HG02938 (cell line): ENCODE results near the gene ABCG1.

ENCODE experiments used
- ATAC-seq: cut with Tn5 transposase; IDR thresholded peaks from one replicate; pipeline ENCODE4 v1.9.1; 2021; ENCODE audit warnings: mild to moderate bottlenecking, moderate library complexity; ENCODE audit not compliant: unreplicated experiment

Gene ABCG1

GRCh38 chr21:42214081-42214750, 4.7 kb upstream of the ABCG1 start:
- no peak for ATAC-seq

- ATAC-seq, result no peak
Measured at GRCh38 chr21:42214921-42215320, 4.0 kb upstream of the ABCG1 start.

GRCh38 chr21:42215942-42216725, 2.8 kb upstream of the ABCG1 start:
- ATAC-seq, result no peak

- ATAC-seq, result no peak
Measured at GRCh38 chr21:42216726-42217572, 2.0 kb upstream of the ABCG1 start.

- no peak for ATAC-seq
Measured at GRCh38 chr21:42219606-42220137, 732 bp downstream of the ABCG1 start.

- ATAC-seq, result no peak
Measured at GRCh38 chr21:42220138-42220701, 1.3 kb downstream of the ABCG1 start.

GRCh38 chr21:42221581-42222345, 2.8 kb downstream of the ABCG1 start:
- ATAC-seq, result no peak

- no peak for ATAC-seq
Measured at GRCh38 chr21:42222386-42222785, 3.4 kb downstream of the ABCG1 start.

GRCh38 chr21:42222821-42223390, 4.0 kb downstream of the ABCG1 start:
- ATAC-seq, result no peak

- no peak for ATAC-seq
Measured at GRCh38 chr21:42223826-42224575, 5.1 kb downstream of the ABCG1 start.

GRCh38 chr21:42225042-42225441, 6.1 kb downstream of the ABCG1 start:
- no peak for ATAC-seq

GRCh38 chr21:42225571-42226155, 6.7 kb downstream of the ABCG1 start:
- ATAC-seq, result no peak

GRCh38 chr21:42226626-42227025, 7.7 kb downstream of the ABCG1 start:
- ATAC-seq, result no peak

- peak; percentile 75 for ATAC-seq
Measured at GRCh38 chr21:42227909-42228708, 9.2 kb downstream of the ABCG1 start.

- ATAC-seq, result no peak
Measured at GRCh38 chr21:42228709-42229220, 9.8 kb downstream of the ABCG1 start.

- no peak for ATAC-seq
Measured at GRCh38 chr21:42229676-42230075, 10.7 kb downstream of the ABCG1 start.

GRCh38 chr21:42230178-42230577, 11.2 kb downstream of the ABCG1 start:
- ATAC-seq, result no peak

- ATAC-seq, result no peak
Measured at GRCh38 chr21:42230636-42231035, 11.7 kb downstream of the ABCG1 start.
